Inferior parietal cortex (tissue), 1 donor: Measurements from ENCODE around the gene ZNF711.
"Not testable (repeated sequence)": the region's sequence is repeated elsewhere in the genome, so short reads cannot be mapped to it uniquely, and the experiment has no call there.

ENCODE experiments used
- DNase-seq: peaks from one replicate; pipeline ENCODE4 v3.0.0-alpha.2; 2016; ENCODE audit errors: extremely low spot score

The ZNF711 gene

GRCh38 chrX:85243761-85244449 lies at the start of gene ZNF711, which contains the start of gene SATL1:
TSS of gene ZNF711 (plus strand) at chrX:85243991. CDS start at chrX:85247573, 3,582 bp downstream.
TSS of gene SATL1 (minus strand) at chrX:85243779. CDS start at chrX:85108968, 134,811 bp downstream.
- DNase-seq = peak; percentile 30

DNA sequence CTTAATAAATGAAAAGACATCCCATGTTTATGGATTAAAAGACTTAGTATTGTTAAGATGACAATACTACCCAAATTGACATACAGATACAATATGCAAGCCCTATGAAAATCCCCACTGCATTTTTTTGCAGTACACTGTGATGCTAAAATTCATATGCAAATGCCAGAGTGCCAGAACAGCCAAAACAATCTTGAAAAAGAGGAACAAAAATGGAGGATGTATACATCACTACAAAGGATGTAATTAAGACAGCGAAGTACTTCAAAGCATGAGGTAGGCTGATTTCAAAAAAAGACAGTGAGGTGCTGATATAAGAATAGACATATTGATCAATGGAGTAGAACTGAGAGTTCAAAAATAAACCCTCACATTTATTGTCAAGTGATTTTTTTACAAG lies 47.5 kb upstream of the ZNF711 start:
- DNase-seq = no peak

DNA sequence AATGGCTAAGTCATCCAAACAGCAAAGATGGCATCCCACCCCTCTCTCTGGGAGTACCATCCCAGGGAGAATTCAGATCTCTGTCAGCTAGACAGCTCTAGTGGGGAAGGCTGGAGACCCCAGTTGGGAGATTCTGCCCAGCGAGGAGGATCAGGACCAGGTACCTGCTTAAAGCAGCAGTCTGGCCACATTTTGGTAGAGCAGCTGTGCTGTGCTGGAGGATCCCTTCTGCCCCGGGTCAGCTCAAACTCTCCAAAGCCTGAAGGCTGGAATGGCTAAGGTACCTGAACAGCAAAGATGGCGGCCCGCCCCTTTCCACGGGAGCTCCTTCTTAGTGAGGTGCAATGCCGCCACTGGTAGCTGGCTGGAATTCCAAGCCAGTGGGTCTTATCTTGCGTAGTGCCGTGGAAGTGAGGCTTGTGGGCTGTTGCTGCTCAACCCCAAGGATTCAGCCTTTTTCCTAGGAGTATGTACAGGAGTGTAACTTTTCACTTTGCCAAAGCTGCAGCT lies 40.3 kb upstream of the ZNF711 start:
- no peak for DNase-seq

DNA sequence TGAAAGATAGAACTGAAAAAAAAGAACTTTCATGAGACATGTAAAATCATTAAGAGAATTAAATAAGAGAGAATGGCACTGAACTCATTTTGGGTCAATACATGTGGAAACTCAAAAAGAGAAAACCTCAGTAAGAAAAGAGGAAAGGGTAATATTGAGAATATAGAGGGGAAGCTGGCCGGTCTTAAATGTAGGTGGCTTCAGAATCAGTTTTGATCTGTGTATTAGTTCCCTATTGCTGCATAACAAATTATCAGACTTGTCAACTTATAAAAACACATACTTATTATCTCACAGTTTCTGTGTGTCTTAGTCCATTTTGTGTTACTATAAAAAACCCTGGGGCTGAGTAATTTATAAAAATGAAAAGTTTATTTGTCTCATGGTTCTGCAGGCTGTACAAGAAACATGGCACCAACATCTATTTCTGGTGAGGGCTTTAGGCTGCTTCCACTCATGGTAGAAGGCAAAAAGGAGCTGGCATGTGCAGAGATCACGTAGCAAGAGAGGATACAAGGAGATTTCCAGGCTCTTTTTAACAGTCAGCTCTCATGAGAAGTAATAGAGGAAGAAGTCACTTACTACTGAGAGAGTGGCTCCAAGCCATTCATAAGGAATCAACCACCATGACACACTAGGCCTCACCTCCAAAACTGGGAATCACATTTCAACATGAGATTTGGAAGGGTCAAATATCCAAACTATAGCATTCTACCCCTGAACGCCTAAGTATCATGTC lies 29.8 kb upstream of the ZNF711 start:
- no peak for DNase-seq

DNA sequence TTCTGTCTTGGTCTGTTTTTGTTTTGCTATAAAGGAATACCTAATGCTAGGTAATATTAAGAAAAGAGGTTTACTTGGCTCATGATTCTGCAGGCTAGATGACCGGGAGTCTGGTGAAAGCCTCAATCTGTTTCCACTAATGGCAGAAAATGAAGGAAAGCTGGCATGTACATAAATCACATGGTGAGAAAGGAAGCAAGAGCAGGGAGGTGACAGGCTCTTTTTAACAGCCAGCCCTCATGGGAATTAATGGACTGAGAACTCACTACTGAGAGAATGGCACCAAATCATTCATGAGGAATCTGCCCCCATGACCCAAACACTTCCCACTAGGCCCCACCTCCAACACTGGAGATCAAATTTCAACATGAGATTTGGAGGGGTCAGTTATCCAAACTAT lies 27.8 kb upstream of the ZNF711 start:
- DNase-seq = no peak

GRCh38 chrX:85221361-85221760 lies 22.4 kb upstream of the ZNF711 start:
- DNase-seq = no peak

GRCh38 chrX:85223359-85223758 lies 20.4 kb upstream of the ZNF711 start:
- DNase-seq = no peak

DNA sequence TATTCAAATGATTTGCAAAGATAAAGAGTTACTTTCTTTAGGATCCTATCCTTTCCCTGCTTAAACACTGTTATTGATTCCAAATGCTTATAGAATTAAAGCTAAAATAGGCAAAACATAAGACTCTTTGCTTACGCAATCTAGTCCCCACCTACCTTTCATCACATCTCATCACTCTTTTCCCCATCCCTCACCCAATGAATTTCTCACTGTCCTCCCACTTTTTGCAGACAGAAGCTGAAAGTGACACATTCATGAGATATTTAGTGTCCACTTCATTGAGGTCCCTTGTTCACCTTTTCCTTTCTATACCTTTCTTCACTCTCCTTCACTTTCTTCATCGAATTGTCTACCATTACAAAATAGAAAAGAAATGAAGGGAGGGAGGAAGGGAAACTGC lies 636 bp upstream of the ZNF711 start:
- DNase-seq = peak; percentile 20

GRCh38 chrX:85244450-85245211 lies 840 bp downstream of the ZNF711 start:
- peak; percentile 15 for DNase-seq

DNA sequence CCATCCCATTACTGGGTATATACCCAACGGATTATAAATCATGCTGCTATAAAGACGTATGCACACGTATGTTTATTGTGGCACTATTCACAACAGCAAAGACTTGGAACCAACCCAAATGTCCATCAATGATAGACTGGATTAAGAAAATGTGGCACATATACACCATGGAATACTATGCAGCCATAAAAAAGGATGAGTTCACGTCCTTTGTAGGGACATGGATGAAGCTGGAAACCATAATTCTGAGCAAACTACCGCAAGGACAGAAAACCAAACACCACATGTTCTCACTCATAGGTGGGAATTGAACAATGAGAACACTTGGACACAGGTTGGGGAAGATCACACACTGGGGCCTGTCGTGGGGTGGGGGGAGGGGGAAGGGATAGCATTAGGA lies 41.5 kb downstream of the ZNF711 start:
- DNase-seq = not testable (repeated sequence)

DNA sequence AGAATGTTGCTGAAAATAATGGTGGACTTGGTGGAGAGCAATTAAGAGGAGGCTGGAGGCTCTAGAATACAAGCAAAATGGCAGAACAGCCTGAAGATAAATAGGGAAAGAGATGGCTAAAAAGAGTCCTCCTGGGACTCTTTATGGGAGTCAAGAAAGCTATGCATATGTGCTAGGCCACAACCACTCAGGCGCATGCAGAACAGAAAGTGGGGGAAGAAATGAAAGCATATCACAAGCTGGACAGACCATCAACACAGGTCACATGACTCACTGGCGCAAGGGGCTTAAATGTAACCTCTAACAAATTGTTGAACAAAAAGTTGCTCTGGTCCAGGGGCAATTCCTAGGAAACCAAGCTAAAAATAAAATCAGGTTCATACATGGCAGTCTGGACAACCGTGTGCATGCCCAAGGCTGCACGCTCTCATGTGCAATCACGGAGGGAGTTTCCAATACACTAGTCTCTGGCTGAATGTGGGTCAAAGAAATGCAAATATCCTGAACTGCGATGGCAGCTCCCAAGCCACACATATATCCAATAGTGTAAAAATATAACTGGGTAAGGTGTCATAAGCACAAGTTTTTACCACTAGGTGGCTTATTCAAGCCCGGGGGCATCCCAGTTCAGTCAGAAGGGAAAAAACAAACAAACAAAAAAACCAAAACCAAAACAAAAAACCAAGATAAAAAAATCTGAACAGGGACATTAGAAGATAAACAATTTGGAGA lies 45.4 kb downstream of the ZNF711 start:
- no peak for DNase-seq

DNA sequence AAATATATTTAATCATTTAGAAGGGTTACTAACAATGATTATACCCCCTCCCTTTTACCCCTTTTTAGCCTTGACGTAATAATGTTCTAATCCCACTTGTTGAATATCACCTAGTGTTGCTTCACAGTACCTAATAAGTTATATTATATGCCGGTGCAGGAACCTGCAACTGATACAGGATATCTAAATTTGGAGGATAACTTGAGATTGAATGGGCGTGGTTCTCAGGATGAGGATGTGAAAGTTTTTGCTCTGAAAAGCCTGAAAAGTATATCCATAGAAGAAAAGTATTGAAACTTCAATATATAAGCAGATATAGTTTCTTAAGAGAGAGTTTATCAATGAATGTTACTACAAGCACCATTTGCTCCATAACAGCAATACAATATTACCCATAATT lies 59.8 kb downstream of the ZNF711 start:
- no peak for DNase-seq

GRCh38 chrX:85309717-85310116 lies 65.9 kb downstream of the ZNF711 start:
- DNase-seq = no peak

GRCh38 chrX:85311348-85311747 lies 67.6 kb downstream of the ZNF711 start:
- DNase-seq = not testable (repeated sequence)
